GM15510 (cell line): ENCODE results near the gene CDHR2.

Experiments
- POLR2A ChIP-seq: IDR thresholded peaks from 3 replicates; pipeline ENCODE4 v1.6.1; 2011; ENCODE audit warnings: borderline replicate concordance; ENCODE audit not compliant: insufficient read length; ENCODE audit errors: extremely low read depth

The CDHR2 gene

GRCh38 chr5:176592573-176592972 is 43.4 kb downstream of the CDHR2 start:
- TF ChIP-seq POLR2A, result no peak

- TF ChIP-seq POLR2A, result no peak
Observed at GRCh38 chr5:176593273-176593869, 44.2 kb downstream of the CDHR2 start.

GRCh38 chr5:176594554-176594953 is 45.4 kb downstream of the CDHR2 start:
- TF ChIP-seq POLR2A, result no peak

- no peak for TF ChIP-seq POLR2A
Observed at GRCh38 chr5:176595386-176595943, 46.3 kb downstream of the CDHR2 start.

- TF ChIP-seq POLR2A, result no peak
Observed at GRCh38 chr5:176596069-176596644, 47.0 kb downstream of the CDHR2 start.

- no peak for TF ChIP-seq POLR2A
Observed at GRCh38 chr5:176596689-176597416, 47.7 kb downstream of the CDHR2 start.

- TF ChIP-seq POLR2A, result no peak
Observed at GRCh38 chr5:176597417-176598389, 48.6 kb downstream of the CDHR2 start.

- no peak for TF ChIP-seq POLR2A
Observed at GRCh38 chr5:176601901-176602482, 52.9 kb downstream of the CDHR2 start.

GRCh38 chr5:176603091-176603490 is 53.9 kb downstream of the CDHR2 start:
- no peak for TF ChIP-seq POLR2A

- no peak for TF ChIP-seq POLR2A
Observed at GRCh38 chr5:176606032-176606431, 56.9 kb downstream of the CDHR2 start.

GRCh38 chr5:176606875-176607274 is 57.7 kb downstream of the CDHR2 start:
- TF ChIP-seq POLR2A, result no peak

GRCh38 chr5:176608142-176608705 is 59.1 kb downstream of the CDHR2 start:
- no peak for TF ChIP-seq POLR2A

- TF ChIP-seq POLR2A, result no peak
Observed at GRCh38 chr5:176608937-176609723, 60.0 kb downstream of the CDHR2 start.

GRCh38 chr5:176609724-176610434 is 60.7 kb downstream of the CDHR2 start, which contains the start of gene GPRIN1:
GPRIN1 (minus strand) TSS chr5:176610156; CDS start chr5:176599834, 10,322 bp downstream.
- peak; percentile 37 for TF ChIP-seq POLR2A
